RPMI7951 (cell line): ENCODE measurements around the gene TSPEAR. TPM values are rescaled to one million over a fixed set of nuclear protein-coding genes. Genes with fewer than 3 reads are reported as not detected.
"Not testable (repeated sequence)": the region's sequence is repeated elsewhere in the genome, so short reads cannot be mapped to it uniquely, and the experiment has no call there.

ENCODE experiments used
- DNase-seq: peaks from one replicate; pipeline ENCODE4 v3.0.0-alpha.2; 2012; ENCODE audit warnings: low read depth
- total RNA-seq: library from RNA; depleted of rRNA; stranded (reverse); fragments of >200 nt; shearing (Covaris generic); gene quantifications from 2 replicates; pipeline ENCODE4 v1.2.3, GENCODE V29; 2014

The TSPEAR gene
- total RNA-seq, 1 experiment from 2014 or later = not detected

DNA sequence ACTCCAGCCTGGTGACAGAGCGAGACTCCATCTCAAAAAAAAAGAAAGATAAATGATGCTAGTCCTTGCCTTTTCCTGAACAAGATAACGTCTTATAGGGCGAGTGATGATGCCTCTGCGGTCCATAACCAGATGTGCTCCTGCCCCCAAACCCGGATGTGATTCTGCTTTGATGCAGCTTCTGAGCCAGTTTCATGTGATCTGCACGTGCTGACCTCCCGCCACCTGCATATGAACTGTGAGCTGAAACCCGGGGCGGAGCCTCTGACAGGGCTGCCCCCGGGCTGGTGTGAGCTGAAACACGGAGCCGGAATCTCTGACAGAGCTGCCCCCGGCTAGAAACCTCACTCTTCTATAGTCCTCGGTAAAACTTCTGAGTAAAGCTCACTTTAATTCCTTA is 58.2 kb downstream of the TSPEAR start:
- peak; percentile 3 for DNase-seq

DNA sequence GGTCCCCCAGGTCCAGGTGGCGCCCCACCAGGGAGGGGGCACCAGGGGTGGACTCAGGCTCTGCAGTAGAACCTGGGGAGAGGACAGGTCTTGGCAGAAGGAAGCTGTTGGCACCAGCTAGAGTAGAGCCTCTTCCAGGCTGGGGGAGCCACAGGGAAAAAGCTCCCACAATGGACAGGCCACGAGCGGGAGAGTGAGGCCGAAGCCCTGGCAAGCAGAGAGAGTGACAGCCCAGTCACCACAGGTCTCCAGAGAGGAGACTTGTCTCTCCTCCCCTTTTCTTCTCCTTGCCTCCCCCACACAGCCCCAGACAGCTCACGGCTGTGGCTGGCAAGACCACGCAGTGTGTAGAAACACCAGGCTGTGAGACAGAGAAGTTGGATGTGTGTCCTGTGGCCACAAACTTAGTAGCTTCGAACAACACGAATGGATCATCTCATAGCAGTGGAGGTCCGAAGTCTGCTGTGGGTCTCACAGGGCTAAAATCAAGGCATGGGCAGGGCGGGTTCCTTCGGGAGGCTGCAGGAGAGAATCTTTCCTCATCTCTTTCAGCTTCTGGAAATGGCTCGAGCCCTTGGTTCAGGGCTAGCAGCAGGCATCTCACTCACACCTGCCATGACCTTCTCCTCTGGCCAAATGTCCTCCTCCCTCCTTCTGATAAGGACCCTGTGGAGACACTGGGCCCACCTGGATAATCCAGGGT is 60.2 kb downstream of the TSPEAR start:
- DNase-seq = no peak

DNA sequence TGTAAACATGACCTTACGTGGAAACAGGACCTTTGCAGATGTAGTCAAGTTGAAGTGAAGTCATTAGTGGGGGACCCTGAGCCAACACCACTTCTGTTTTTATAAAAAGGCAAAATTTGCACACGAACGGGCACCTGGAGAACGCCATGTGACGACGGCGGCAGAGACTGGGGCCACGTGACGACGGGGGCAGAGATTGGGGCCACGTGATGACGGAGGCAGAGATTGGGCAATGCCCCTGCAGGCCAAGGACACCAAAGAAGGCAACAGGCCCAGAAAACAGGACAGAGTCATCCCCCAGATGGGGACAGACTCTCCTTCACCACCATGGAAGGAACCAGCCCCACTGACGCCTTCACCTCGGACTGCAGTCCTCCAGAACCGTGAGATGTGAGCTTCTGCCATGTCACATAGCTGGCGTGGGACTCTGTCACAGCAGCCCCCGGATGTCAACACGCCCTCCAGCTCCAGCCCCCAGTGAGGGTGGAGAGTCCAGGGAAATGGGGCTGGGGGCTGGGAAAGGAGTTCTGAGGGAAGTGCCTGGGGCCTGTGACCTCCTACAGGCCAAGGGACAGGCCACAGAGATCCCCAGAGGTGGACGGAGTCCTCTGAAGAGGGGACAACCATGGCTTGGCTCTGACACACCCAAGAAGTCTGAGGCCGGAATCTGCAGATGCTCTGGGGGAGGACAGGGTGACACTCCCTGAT is 61.0 kb downstream of the TSPEAR start:
- no peak for DNase-seq

DNA sequence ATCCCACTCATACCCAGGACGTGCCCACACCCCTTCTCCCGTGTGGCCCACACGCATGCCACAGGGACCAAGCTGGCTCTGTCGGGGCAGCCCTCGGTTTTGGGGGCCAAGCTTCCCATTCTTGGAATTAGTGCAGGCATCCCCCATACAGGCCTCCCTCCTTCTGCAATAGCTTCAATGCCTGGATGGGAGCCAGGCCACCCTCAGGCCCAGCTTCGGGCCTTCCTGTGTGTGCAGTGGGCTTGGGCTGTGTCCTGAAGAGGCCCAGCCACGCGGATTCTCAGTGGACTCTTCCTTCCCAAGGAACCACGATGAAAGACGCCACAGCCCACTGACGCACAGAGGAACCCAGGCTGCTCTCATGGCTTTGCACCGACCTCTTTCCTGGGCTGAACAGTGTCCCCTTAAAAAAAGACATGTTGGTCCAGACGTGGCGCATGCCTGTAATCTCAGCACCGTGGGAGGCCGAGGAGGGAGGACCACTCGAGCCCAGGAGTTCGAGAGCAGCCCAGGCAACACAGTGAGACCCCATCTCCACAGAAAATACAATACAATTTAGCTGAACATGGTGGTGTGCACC is 61.8 kb downstream of the TSPEAR start:
- DNase-seq = no peak

DNA sequence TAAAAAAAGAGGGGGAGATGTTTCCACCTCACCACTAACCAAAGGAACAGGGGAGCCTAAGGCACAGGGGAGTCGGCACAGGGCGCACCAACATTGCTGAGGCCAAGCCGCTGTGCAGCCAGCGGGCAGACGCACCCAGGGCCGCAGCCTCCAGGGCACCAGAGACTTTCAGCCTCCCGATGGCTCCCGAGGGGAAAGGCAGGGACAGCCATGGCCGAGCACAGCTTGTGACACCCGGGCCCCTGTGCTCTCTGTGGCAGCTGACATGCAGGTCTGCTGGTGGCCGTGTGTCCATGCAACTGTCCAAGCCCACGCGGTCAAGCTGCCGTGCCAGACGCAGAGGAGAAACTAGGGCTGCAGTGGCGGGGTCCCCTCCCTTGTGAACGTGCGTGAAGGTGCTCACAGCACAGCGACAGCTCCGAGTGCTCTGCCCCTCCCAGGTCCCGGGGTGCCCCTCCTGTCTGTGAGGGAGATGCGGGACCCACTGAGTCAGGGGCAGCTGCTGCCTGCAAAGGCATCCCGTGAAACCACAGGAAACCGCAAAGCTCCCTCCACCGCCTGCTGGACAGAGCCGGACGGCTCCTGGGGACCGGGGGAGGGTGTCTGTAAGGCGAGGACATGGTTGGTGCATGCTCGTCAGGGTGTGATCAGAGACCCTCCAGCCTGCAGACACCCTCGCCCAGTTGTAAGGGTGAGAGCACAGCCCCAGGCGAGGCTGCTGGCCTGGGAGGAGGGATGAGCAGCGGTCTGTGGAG is 62.6 kb downstream of the TSPEAR start:
- DNase-seq = no peak

DNA sequence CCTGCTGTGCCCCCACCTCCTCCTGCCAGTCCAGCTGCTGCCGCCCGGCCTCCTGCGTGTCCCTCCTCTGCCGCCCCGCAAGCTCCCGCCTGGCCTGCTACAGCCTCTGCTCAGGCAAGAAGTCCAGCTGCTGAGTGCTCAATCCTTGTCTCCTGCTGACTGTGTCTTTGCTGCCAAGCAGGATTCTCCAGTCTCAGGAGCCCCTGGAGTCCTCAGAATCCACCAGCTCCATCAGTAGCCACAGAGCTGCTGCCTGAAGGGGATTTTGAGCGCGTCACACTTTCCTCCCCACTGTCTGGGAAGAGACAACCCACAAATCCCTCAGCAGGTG is 64.2 kb downstream of the TSPEAR start:
- no peak for DNase-seq

DNA sequence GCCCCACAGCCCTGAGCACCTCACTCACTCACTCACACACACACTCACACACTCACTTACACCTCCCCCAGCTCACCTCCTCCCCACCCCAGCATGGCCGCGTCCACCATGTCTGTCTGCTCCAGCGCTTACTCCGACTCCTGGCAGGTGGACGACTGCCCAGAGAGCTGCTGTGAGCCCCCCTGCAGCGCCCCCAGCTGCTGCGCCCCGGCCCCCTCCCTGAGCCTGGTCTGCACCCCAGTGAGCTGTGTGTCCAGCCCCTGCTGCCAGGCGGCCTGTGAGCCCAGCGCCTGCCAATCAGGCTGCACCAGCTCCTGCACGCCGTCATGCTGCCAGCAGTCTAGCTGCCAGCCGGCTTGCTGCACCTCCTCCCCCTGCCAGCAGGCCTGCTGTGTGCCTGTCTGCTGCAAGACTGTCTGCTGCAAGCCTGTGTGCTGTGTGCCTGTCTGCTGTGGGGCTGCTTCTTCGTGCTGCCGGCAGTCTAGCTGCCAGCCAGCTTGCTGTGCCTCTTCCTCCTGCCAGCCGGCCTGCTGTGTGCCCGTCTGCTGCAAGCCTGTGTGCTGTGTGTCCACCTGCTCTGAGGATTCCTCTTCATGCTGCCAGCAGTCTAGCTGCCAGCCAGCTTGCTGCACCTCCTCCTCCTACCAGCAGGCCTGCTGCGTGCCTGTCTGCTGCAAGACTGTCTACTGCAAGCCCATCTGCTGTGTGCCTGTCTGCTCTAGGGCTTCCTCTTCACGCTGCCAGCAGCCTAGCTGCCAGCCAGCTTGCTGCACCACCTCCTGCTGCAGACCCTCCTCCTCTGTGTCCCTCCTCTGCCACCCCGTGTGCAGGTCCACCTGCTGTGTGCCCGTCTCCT is 64.8 kb downstream of the TSPEAR start, which contains the start of gene KRTAP10-11:
TSS of gene KRTAP10-11 (plus strand) at position 49 of the 856 bp plus-strand sequence. CDS start at position 94, 45 bp downstream.
- DNase-seq = not testable (repeated sequence)

DNA sequence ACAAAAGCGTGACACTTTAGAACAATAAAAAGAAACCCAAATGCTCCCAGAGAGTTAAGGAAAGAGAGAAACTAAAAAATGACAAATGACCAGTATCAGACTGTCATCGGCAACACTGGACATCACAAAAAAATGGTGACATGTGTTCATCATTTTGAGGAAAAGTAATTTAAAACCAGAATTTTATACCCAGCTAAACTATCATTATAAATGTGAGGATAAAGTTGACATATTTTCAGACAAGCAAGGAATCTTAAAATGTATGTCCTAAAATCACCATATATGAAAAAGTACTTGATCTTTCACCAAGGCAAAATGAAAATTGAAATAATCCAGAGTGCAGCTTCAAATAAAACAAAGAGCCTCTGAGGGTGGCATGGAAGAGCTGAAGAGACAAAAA is 66.5 kb downstream of the TSPEAR start:
- DNase-seq = no peak

DNA sequence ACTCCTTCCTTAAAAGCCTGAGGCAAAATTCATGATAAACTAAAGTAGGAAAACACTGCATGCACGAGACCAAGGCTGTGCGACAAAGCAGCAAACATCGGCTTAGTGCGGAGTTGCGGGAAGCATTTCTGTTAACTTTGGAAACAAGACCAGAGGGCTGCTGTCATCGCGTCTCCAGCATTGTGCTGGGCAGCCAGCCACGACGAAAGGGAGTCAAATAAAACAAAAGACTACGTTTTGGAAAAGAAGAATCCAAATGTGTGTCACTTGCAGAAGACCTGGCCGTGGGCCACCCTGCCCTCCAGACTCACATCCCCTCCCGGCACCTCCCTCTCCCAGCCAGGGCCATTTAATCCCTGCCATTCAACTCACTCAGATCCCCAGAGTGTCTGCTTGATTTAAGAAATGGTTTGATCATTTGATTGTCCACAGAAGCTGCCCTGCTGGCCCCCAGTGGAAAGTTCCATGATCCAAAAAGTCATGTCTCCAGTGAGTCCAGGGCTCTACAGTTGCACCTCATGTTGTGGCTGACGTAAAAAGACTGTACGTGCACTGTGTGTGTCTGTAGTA is 67.5 kb downstream of the TSPEAR start:
- no peak for DNase-seq

DNA sequence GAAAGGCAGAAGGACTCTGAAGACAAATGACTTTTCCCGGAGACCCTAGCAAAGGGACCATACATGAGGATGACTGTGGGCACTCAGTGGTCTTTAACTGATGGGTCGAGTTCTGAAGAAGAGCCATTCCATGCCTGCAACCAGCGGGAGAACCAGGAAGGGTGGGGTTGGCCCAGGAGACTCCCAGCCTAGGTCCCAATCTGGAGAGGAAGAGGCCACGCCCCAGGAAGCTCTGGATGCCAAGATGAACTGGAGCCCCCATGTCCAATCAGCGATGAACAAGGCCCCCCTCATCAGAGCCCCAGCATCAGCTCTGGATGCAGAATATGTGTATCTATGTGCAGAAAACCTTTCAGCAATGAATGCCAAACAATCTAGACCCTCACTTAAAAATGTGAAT is 70.6 kb downstream of the TSPEAR start:
- no peak for DNase-seq

DNA sequence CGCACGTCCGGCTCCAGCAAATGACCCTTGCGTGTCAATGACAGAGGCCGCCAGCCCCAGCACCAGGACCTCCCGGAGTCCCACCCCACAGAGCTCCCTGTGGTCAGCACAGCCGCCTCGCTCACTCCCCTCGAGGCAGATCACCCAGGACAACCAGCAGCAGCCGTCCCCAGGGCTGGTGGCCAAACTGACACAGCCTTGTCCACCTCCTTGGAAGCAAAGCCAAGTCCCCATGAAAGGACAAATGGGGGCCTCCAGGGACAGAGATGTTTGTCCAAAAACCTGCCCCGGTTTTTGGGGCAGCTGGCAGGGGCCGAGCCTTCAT is 72.1 kb downstream of the TSPEAR start:
- DNase-seq = no peak

DNA sequence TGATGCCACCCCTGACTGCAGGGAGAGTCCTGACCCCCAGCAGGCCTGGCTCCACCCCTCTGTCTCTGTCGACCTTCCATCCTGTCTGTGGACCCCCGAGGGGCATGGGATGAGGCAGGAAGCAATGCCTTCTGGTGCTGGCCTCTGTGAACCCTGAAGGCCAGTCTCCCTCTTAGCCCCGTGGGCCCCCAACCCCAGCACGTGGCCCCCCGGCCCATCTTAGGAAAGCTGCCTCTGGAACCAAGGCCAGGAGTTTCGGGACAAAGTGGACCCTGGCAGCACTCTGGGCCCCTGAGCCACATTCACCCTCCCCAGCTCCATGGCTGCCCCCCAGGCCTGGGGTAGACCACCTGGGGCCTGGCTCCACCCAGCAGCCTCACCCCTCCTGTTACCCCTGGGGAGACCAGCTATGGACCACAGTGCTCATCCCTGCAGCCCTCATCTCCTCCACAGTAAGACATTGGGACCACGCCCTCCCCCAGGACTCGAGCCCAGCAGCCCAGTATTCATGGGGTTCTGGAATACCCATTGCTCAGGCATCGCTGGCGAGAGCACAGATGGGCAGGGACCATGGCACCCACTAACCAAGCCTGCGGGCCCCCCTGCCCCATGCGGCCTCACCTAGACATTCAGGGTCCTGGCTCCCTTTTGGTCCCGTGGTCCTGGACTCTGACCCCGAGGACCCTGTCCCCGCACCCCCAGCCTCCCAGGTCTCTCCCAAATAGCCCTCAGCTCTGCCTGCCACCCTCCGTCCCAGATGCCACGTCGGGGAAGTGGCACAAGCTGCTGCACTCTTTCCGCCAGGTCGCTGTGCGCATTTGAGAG is 72.7 kb downstream of the TSPEAR start:
- DNase-seq = not testable (repeated sequence)

DNA sequence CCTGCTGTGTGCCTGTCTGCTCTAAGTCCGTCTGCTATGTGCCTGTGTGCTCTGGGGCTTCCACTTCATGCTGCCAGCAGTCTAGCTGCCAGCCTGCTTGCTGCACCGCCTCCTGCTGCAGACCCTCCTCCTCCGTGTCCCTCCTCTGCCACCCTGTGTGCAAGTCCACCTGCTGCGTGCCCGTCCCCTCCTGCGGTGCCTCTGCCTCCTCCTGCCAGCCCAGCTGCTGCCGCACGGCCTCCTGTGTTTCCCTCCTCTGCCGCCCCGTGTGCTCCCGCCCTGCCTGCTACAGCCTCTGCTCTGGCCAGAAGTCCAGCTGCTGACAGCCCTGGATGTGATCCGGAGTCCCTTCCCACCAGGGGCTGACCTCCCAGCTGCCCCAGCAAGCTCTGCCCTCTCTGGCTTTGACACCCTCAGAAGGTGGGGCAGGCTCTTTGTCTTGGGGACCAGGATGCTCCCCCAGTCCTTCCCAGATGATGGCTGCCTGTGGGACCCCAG is 73.5 kb downstream of the TSPEAR start:
- not testable (repeated sequence) for DNase-seq

DNA sequence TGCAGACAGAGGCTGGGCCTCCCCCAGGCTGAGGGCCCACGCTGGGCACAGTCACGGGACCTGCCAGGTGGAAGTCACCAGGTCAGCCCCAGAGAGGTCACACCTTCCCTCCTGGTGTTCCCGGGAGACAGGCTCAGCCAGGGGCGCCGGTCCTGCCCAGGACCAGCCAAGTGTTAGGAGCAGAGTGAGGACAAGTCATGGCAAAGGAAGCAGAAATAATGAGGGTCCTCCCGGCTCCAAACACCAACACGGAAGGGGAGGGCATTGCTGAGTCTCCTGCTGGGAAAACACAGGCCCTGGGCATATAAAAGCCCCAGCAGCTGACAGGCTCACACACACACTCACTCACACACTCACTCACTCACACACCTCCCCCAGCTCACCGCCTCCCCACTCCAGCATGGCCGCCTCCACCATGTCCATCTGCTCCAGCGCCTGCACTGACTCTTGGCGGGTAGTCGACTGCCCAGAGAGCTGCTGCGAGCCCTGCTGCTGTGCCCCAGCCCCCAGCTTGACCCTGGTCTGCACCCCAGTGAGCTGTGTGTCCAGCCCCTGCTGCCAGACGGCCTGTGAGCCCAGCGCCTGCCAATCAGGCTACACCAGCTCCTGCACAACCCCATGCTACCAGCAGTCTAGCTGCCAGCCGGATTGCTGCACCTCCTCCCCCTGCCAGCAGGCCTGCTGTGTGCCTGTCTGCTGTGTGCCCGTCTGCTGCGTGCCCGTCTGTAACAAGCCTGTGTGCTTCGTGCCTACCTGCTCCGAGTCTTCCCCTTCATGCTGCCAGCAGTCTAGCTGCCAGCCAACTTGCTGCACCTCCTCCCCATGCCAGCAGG is 74.1 kb downstream of the TSPEAR start, which contains the start of gene KRTAP10-10:
TSS of gene KRTAP10-10 (plus strand) at position 339 of the 833 bp plus-strand sequence. CDS start at position 401, 62 bp downstream.
- DNase-seq = no peak

DNA sequence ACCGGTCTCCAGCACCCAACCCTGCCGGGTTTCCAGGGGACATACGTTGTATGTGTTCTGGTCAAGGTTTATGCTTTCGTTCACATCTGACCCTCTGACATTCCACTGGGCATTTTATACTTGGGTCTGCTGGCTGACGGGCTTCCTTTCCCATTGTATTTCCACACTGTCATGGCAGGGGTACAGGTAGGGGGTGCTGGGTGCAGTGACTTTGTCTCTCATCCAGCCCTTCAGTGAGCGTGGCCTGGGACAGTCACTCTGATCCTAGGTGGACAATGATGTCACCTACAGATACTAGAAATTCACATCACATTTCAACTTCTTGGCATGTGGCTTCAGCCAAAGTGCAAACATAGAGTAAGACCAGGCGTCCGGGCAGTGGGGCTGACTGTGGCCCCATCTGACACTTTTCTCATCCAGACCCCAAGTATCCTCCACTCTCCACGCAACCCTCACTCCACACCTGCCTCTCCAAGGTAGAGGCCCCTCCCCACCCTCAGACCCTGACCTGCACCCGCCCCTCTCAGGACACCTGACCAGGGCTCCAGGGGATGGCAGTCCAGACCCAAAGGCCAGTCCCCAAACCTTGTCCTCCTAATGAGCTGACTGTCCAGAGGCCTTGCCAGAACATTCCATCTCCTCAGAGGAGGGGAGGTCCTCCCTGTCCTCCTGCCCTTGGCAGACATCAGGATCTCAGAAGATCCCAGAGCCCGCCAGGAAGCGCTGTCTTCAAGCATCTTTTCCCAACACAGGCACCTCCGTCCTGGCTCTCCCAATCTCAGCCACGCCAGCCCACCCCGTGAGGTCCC is 75.0 kb downstream of the TSPEAR start:
- no peak for DNase-seq

DNA sequence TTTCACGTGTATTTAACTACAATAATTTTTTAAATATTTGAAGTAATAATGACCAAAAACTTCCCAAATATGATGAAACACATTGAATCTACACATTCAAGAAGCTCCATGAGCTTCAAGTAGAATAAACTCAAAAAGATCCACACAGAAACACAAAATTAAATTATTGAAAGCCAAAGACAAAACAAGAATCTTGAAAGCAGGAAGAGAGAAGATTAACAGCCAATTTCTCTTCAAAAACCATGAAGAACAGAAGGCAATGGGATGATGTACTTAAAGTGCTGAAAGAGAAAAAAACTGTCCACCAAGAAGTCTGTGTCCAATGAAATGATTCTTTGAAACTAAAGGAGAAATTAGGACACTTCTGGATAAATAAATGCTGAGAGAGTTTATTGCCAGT is 79.3 kb downstream of the TSPEAR start:
- DNase-seq = no peak

DNA sequence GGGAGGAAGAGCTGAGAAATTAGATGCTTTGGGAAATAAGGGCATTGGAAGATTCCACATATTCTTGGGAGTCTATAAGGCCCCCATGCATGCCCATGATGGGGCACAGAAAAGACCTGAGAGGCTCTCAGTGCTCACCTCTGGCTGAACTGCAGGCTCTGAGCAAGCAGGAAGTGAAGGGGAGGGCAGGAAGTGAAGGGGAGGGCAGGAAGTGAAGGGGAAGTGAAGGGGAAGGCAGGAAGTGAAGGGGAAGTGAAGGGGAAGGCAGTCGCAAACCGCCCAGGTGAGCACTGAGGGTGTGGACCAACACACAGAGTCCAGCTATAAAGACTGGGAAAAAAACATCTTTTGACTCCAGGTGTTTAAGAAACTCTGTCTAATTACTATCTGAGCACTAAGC is 80.9 kb downstream of the TSPEAR start:
- DNase-seq = no peak

DNA sequence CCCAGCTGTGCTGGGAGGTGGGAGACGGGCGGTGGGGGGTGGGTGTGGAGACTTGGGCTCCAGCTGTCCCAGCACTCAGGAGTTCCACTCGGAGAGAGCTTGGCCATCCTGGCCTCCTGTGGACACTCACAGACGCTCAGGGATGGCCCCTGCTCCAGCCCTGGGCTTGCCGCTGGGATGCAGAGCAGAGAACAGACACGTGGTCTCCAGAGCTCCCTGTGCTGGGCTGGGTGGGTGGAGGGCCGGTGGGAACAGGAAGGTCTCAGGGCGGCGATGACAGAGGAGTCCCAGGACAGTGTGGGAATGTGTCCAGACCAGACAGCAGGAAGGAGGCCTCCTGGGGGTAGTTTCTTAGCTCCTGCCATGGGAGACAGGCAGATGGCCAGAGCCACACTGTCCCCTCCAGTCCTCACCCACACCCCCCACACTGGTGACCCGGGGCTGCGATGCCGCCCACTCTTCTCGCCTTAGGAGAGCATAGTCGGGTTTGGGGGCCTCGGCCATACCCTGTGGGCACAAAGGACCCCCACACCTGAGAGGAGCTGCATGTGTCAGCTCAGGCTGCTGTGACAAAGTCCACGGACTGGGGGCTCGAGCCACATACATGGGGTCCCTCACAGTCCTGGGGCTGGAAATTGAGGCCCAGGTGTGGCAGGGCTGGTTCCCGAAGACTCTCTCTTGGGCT is 82.5 kb downstream of the TSPEAR start:
- no peak for DNase-seq
